Ishikawa (cell line): ENCODE data around the gene TMEM150C.

Source experiments
- CREB1 ChIP-seq: IDR thresholded peaks from 2 replicates; pipeline ENCODE4 v1.6.1; 2012; ENCODE audit warnings: low read depth
- EP300 ChIP-seq: IDR thresholded peaks from 2 replicates; pipeline ENCODE4 v1.6.1; 2012; ENCODE audit warnings: borderline replicate concordance
- MAX ChIP-seq: IDR thresholded peaks from 2 replicates; pipeline ENCODE4 v1.6.1; 2012
- RAD21 ChIP-seq: IDR thresholded peaks from 2 replicates; pipeline ENCODE4 v1.6.1; 2012; ENCODE audit warnings: low read depth
- REST ChIP-seq: IDR thresholded peaks from 2 replicates; pipeline ENCODE4 v1.6.1; 2012; ENCODE audit warnings: low read depth, mild to moderate bottlenecking
- TCF12 ChIP-seq: IDR thresholded peaks from 2 replicates; pipeline ENCODE4 v1.6.1; 2012; ENCODE audit warnings: low read depth
- ZBTB7A ChIP-seq: IDR thresholded peaks from 2 replicates; pipeline ENCODE4 v1.6.1; 2012; ENCODE audit warnings: low read depth

- TF ChIP-seq ZBTB7A (no peak), MAX (no peak), CREB1 (no peak), TCF12 (no peak), REST (no peak), EP300 (no peak), RAD21 (no peak)
Measured at GRCh38 chr4:82513382-82513781, 48.4 kb downstream of the TMEM150C start.
